ENCODE data around the gene MAPKAP1. TPM values are rescaled to one million over a fixed set of nuclear protein-coding genes. Genes with fewer than 3 reads are reported as not detected.

MAPKAP1 gene
- total RNA-seq, 1 donor from 2014 or later = 127 TPM

- H3K4me3 ChIP-seq = no peak overlapping the region
- no peak overlapping the region for H3K27ac ChIP-seq (replicated peaks)
- no peaks in the 10 kb centered on the region for H3K27me3 ChIP-seq (ENCODE audit: low read depth)
- peaks cover 6% of the 10 kb centered on the region for H3K36me3 ChIP-seq
- no peaks in the 10 kb centered on the region for H3K9me3 ChIP-seq (replicated peaks)
- DNase-seq = no peak
- H3K4me1 ChIP-seq = peaks cover 7% of the 10 kb centered on the region
- intact Hi-C loops (cut with micrococcal nuclease) = no loop called here
- TF ChIP-seq CTCF (IDR thresholded peaks at IDR 0.05; ENCODE audit: borderline replicate concordance) = no peak
Observed at GRCh38 chr9:125496313-125496834, 210.6 kb downstream of the MAPKAP1 start.

- peaks cover 7% of the 10 kb centered on the region for H3K4me1 ChIP-seq
- H3K36me3 ChIP-seq = no peaks in the 10 kb centered on the region
- H3K27ac ChIP-seq (replicated peaks) = no peak overlapping the region
- H3K4me3 ChIP-seq = no peak overlapping the region
- no peak for DNase-seq
- intact Hi-C loops (cut with micrococcal nuclease) = no loop called here
- no peak for TF ChIP-seq CTCF (IDR thresholded peaks at IDR 0.05; ENCODE audit: borderline replicate concordance)
- H3K9me3 ChIP-seq (replicated peaks) = no peaks in the 10 kb centered on the region
- H3K27me3 ChIP-seq (ENCODE audit: low read depth) = no peaks in the 10 kb centered on the region
Observed at GRCh38 chr9:125495172-125496119, 211.6 kb downstream of the MAPKAP1 start.

GRCh38 chr9:125494653-125494915, 212.4 kb downstream of the MAPKAP1 start:
- Histone ChIP-seq H3K4me3 (no peak overlapping the region), H3K4me1 (peaks cover 7% of the 10 kb centered on the region), H3K9me3 (replicated peaks) (no peaks in the 10 kb centered on the region), H3K27ac (replicated peaks) (no peak overlapping the region), H3K27me3 (ENCODE audit: low read depth) (no peaks in the 10 kb centered on the region), H3K36me3 (no peaks in the 10 kb centered on the region)
- no peak for DNase-seq
- no peak for TF ChIP-seq CTCF (IDR thresholded peaks at IDR 0.05; ENCODE audit: borderline replicate concordance)
- intact Hi-C loops (cut with micrococcal nuclease) = no loop called here

GRCh38 chr9:125493881-125494652, 212.9 kb downstream of the MAPKAP1 start:
- H3K36me3 ChIP-seq = no peaks in the 10 kb centered on the region
- no peak for TF ChIP-seq CTCF (IDR thresholded peaks at IDR 0.05; ENCODE audit: borderline replicate concordance)
- intact Hi-C loops (cut with micrococcal nuclease) = no loop called here

GRCh38 chr9:125493384-125493783, 213.6 kb downstream of the MAPKAP1 start:
- Histone ChIP-seq H3K4me1 (peaks cover 7% of the 10 kb centered on the region), H3K9me3 (replicated peaks) (no peaks in the 10 kb centered on the region), H3K27ac (replicated peaks) (no peak overlapping the region), H3K4me3 (no peak overlapping the region), H3K36me3 (no peaks in the 10 kb centered on the region), H3K27me3 (ENCODE audit: low read depth) (no peaks in the 10 kb centered on the region)
- intact Hi-C loops (cut with micrococcal nuclease) = no loop called here
- DNase-seq = no peak
- no peak for TF ChIP-seq CTCF (IDR thresholded peaks at IDR 0.05; ENCODE audit: borderline replicate concordance)

More at GRCh38 chr9:125493881-125494652, 212.9 kb downstream of the MAPKAP1 start:
- no peaks in the 10 kb centered on the region for H3K27me3 ChIP-seq (ENCODE audit: low read depth)
- H3K27ac ChIP-seq (replicated peaks) = no peak overlapping the region
- peaks cover 7% of the 10 kb centered on the region for H3K4me1 ChIP-seq
- no peaks in the 10 kb centered on the region for H3K9me3 ChIP-seq (replicated peaks)
- H3K4me3 ChIP-seq = no peak overlapping the region
- no peak for DNase-seq

All from left ventricle myocardium inferior (tissue), 1 donor.